Mesothelial cell of epicardium (in vitro differentiated cells): Measurements from ENCODE around the gene COPB1. TPM values are rescaled to one million over a fixed set of nuclear protein-coding genes. Genes with fewer than 3 reads are reported as not detected.
"Not testable (repeated sequence)": the region's sequence is repeated elsewhere in the genome, so short reads cannot be mapped to it uniquely, and the experiment has no call there.

Source experiments
- DNase-seq, 2 experiments: peaks; one replicate each; pipeline ENCODE4 v3.0.0; 2021; ENCODE audit warnings: low spot score in 2 of 2; ENCODE audit not compliant: unreplicated experiment in 2 of 2
- H3K27ac Mint-ChIP-seq: 2 replicates; pipeline ENCODE4 v1.8.0; 2021; ENCODE audit warnings: mixed read lengths
- H3K27me3 Mint-ChIP-seq: 2 replicates; pipeline ENCODE4 v1.8.0; 2021; ENCODE audit warnings: low read depth, mixed read lengths
- H3K36me3 Mint-ChIP-seq: 2 replicates; pipeline ENCODE4 v1.8.0; 2021; ENCODE audit warnings: mixed read lengths
- H3K4me1 Mint-ChIP-seq: 2 replicates; pipeline ENCODE4 v1.8.0; 2021; ENCODE audit warnings: mixed read lengths
- H3K4me3 Mint-ChIP-seq: 2 replicates; pipeline ENCODE4 v1.8.0; 2021; ENCODE audit warnings: mild to moderate bottlenecking, moderate library complexity, mixed read lengths
- H3K9me3 Mint-ChIP-seq: 2 replicates; pipeline ENCODE4 v1.8.0; 2021; ENCODE audit warnings: mixed read lengths
- total RNA-seq: library from RNA; stranded (reverse); gene quantifications from 3 replicates; pipeline ENCODE4 v1.2.1, GENCODE V29; 2021
- TF ChIP-seq, protein P1 (sequence below): fragments of 200-600 bp; sonication (generic); IDR thresholded peaks from one replicate; pipeline ENCODE4 v1.5.0; 2021; ENCODE audit warnings: antibody characterized with exemption; ENCODE audit not compliant: unreplicated experiment

COPB1 gene
- total RNA-seq, 1 donor from 2014 or later, result 116 TPM

DNA sequence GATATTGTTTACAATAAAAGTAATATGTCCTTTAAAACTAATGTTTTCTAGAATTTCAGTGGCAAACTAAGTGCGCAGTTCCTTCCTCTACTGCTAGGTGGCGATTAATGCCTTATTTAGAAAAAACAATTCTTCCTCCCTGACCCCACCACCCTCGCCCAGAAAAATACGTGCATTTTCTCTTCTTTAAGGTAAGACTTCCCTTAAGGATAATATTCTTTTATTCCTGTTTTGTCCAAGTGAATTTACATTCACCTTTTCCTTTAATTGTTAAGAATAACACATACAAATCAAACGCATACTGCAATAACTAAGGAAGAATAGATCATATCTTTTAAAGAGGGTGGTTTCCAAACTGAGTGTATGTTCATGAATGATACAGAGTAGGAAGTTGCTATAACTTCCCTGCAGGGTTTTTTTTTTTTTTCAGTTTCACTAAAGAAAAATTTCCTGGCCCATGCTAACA is 37.6 kb upstream of the COPB1 start:
- peaks cover 10% of the 10 kb centered on the region for H3K4me1 Mint-ChIP-seq
- H3K9me3 Mint-ChIP-seq, result no peaks in the 10 kb centered on the region
- DNase-seq, result no peak
- no peaks in the 10 kb centered on the region for H3K36me3 Mint-ChIP-seq
- H3K4me3 Mint-ChIP-seq, result peak overlapping the region; percentile 20
- peak overlapping the region; percentile 61 for H3K27ac Mint-ChIP-seq
- no peaks in the 10 kb centered on the region for H3K27me3 Mint-ChIP-seq
- TF ChIP-seq, protein P1, sequence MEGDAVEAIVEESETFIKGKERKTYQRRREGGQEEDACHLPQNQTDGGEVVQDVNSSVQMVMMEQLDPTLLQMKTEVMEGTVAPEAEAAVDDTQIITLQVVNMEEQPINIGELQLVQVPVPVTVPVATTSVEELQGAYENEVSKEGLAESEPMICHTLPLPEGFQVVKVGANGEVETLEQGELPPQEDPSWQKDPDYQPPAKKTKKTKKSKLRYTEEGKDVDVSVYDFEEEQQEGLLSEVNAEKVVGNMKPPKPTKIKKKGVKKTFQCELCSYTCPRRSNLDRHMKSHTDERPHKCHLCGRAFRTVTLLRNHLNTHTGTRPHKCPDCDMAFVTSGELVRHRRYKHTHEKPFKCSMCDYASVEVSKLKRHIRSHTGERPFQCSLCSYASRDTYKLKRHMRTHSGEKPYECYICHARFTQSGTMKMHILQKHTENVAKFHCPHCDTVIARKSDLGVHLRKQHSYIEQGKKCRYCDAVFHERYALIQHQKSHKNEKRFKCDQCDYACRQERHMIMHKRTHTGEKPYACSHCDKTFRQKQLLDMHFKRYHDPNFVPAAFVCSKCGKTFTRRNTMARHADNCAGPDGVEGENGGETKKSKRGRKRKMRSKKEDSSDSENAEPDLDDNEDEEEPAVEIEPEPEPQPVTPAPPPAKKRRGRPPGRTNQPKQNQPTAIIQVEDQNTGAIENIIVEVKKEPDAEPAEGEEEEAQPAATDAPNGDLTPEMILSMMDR, result peak; percentile 80

DNA sequence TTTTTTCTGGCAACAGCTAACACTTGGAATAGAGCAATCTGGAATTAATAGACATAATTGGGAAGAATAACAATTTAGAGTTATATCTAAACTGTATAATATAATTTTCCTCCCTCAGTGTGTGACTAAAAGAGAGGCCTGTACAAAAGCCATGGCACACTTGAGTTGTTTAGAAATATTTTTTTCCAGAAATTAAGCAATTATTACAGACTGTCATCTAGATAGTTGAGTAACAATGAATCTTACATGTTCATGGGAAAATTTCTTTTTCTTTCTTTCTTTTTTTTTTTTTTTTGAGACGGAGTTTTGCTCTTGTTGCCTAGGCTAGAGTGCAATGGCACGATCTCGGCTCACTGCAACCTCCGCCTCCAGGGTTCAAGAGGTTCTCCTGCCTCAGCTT is 35.6 kb upstream of the COPB1 start:
- not testable (repeated sequence) for H3K27me3 Mint-ChIP-seq, H3K4me3 Mint-ChIP-seq, H3K27ac Mint-ChIP-seq, H3K9me3 Mint-ChIP-seq, DNase-seq, H3K4me1 Mint-ChIP-seq, H3K36me3 Mint-ChIP-seq

GRCh38 chr11:14529951-14530350 is 30.3 kb upstream of the COPB1 start:
- Mint-ChIP-seq H3K4me3 (no peak overlapping the region), H3K9me3 (peaks cover 3% of the 10 kb centered on the region), H3K27me3 (no peaks in the 10 kb centered on the region), H3K4me1 (no peaks in the 10 kb centered on the region), H3K27ac (no peak overlapping the region), H3K36me3 (peaks cover 2% of the 10 kb centered on the region)
- DNase-seq, result no peak
- TF ChIP-seq, protein P1, result no peak

- H3K36me3 Mint-ChIP-seq, result peaks cover 2% of the 10 kb centered on the region
- peaks cover 3% of the 10 kb centered on the region for H3K9me3 Mint-ChIP-seq
- H3K4me1 Mint-ChIP-seq, result no peaks in the 10 kb centered on the region
- no peak overlapping the region for H3K27ac Mint-ChIP-seq
- TF ChIP-seq, protein P1, result no peak
- no peaks in the 10 kb centered on the region for H3K27me3 Mint-ChIP-seq
- H3K4me3 Mint-ChIP-seq, result no peak overlapping the region
- no peak for DNase-seq
Observed at GRCh38 chr11:14529321-14529720, 29.7 kb upstream of the COPB1 start.

DNA sequence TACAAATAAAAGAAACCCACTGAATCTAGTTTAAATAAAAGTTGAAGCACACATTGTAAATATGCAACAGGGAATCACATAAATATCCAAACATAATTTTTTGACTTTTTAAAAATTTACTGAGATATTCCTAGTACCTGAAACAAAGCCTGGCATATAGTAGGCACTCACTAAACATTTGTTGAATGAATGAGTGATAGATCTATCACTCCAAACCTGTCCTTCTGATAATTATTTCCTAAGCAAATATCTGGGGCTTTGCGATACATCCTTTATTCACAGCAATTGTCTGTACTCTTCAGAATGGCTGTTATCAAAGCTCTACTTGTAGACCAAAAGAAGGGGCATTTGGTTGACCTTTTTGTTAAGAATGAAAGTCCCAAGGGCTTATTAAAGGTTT is 23.2 kb upstream of the COPB1 start:
- H3K4me3 Mint-ChIP-seq, result no peak overlapping the region
- H3K27ac Mint-ChIP-seq, result no peak overlapping the region
- peaks cover 19% of the 10 kb centered on the region for H3K4me1 Mint-ChIP-seq
- peaks cover 3% of the 10 kb centered on the region for H3K36me3 Mint-ChIP-seq
- no peaks in the 10 kb centered on the region for H3K9me3 Mint-ChIP-seq
- TF ChIP-seq, protein P1, result no peak
- DNase-seq, result no peak
- no peaks in the 10 kb centered on the region for H3K27me3 Mint-ChIP-seq

DNA sequence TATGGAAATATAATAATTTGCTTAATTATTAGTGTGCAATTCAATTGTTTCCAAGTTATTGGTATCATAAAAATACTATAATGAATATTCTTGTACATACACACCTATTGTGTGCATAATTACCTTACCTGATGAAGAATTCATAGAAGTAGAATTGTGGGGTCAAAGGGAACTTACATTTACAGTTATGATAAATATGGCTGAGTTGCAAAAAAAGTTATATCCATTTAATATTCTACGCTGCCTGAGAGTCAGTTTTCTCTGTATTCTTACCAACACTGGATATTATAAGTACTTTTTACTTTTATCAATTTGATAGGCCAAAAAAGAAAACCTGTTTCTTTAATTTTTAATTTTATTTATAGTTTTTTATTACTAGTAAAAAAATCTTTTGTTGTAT is 22.6 kb upstream of the COPB1 start:
- Mint-ChIP-seq H3K36me3 (peaks cover 3% of the 10 kb centered on the region), H3K4me3 (no peak overlapping the region), H3K4me1 (peaks cover 19% of the 10 kb centered on the region), H3K27ac (no peak overlapping the region), H3K27me3 (no peaks in the 10 kb centered on the region), H3K9me3 (no peaks in the 10 kb centered on the region)
- TF ChIP-seq, protein P1, result no peak
- no peak for DNase-seq
